Superior temporal gyrus (tissue), 1 donor: Measurements from ENCODE around the gene PIP5K1A.
"Not testable (repeated sequence)": the region's sequence is repeated elsewhere in the genome, so short reads cannot be mapped to it uniquely, and the experiment has no call there.

Experiments
- DNase-seq: peaks from one replicate; pipeline ENCODE4 v3.0.0-alpha.2; 2016; ENCODE audit errors: extremely low spot score

Gene PIP5K1A

DNA sequence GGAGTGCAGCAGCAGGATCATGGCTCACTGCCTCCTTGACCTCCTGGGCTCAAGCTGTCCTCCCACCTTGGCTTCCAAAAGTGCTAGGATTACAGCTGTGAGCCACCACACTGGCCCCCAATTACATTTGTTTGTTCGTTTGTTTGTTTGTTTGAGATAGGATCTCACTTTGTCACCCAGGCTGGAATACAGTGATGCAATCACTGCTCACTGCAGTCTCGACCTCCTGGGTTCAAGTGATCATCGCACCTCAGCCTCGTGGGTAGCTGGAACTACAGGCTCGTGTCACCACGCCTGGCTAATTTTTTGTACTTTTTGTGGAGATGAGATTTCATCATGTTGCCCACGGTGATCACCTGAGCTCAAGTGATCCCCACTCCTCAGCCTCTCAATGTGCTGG, 6.3 kb upstream of the PIP5K1A start:
- DNase-seq = no peak

DNA sequence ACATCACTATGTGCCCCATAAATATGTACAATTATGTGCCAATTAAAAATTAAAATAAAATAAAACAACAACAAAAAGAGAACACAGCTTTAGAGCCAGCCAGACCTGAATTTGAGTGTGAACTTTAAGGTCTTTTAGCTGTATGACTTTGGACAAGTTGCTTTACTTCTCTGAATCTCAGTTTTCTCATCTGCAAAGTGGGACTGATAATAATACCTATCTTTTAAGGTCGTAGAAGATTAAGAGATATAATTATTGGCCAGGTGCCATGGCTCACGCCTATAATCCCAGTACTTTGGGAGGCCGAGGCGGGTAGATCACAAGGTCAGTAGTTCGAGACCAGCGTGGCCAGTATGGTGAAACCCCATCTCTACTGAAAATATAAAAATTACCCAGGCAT, 5.0 kb upstream of the PIP5K1A start:
- DNase-seq = no peak

DNA sequence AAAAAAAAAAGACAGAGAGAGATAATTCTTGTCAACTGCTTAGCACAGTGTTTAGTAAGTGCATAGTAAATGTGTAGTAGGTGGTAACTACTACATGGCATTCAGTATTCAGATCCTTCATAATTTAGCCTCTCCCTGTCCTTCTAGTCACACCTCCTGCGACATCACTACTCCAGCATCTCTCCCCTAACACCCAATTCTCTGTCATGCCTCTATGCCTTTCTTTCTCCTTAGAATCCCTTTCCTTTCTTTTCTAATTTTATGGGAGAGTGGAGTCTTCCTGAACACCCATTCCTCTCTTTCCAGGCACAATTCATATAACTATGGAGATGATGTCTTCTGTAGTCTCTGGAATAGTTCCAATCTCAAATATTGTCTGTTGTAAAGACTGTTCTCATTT, 4.5 kb upstream of the PIP5K1A start:
- DNase-seq = no peak

DNA sequence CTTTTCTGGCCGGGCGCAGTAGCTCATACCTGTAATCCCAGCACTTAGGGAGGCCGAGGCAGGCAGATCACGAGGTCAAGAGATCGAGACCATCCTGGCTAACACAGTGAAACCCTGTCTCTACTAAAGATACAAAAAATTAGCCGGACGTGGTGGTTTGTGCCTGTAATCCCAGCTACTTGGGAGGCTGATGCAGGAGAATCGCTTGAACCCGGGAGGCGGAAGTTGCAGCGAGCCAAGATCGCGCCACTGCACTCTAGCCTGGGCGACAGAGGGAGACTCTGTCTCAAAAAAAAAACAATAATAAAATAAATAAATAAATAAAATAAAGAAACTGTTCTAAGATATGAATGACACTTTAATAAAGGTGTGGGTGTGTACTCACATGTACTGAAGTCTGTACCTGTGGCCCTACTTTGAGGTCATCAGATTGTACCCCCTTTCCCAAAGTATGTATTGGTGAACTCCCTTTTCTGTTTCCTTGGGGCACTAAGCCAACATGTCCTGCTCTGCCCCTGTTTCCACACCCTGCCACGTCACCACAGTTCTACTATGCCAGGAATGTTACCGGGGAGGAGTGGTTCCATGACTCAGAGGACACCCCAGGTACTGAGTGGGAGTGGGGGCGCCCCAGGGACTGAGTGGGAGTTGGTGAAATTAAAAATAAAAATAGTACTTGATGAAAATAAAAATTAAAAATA, 3.3 kb upstream of the PIP5K1A start:
- not testable (repeated sequence) for DNase-seq

DNA sequence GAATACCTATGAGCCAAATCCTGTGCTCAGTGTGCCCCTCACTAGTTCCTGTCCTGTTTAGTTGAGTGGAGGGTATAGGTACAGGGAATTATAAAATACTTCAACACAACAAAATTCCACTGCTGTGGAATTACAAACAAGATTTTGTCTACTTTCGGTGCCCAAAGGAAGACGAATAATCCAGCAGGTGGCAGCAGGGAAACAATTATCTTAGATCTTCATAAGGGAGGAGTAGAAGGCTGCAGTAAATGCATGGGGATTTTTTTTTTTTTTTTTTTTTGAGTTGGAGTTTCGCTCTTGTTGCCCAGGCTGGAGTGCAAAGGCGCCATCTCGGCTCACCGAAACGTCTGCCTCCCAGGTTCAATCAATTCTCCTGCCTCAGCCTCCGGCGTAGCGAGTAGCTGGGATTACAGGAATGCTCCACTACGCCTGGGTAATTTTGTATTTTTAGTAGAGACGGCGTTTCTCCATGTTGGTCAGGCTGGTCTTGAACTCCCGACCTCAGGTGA, 2.0 kb upstream of the PIP5K1A start:
- peak; percentile 93 for DNase-seq

DNA sequence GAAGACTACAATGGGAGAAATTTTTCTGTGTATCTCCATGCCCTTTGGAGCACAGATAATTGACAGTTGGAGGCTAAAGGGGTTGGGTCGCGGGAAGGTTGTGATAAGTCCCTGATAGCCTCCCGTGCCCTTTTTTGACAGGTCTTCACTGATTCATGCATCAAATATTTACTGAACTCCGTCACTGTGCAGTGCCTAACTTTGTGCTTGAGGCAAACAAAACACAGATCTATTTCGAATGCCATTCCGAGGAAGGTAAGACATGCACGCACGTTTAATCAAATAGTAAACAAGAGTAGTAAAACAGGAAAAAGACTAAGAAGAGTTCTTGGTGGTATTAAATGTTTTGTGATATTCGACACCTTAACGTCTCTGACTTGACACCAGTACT, 494 bp upstream of the PIP5K1A start:
- DNase-seq = no peak

DNA sequence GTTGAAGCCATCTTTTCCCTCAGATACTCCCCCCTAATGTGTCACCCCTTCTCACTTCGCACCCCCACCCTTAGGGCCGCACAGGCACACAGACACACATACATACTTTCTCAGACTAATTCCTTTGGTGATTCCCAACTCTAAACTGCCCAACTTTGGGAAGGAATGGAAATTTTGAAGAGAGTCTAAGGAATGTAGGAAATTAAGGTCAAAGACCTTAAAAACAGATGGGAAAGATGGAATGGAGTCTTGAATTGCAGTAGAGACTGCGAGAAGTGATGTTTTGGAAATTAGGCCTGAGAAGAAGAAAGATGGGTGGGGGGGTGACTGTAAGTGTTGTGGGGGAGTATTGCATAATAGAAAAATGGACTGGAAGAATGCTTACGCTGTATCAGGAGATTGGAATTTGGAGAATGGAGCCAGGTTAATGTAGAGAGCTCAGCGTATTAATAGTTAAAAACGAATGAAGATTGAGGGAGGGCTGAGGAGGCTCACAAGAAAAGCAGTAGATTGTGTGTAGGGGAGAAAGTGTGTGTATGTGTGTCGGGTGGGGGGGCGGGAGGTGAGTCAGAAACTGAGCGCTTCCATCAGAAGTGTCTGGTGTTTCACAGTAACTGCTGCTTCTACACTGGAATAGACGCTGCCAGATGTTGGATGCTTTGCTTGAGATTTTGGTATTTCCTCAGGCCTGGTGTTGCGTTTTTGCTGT, 1.7 kb downstream of the PIP5K1A start:
- DNase-seq = no peak

DNA sequence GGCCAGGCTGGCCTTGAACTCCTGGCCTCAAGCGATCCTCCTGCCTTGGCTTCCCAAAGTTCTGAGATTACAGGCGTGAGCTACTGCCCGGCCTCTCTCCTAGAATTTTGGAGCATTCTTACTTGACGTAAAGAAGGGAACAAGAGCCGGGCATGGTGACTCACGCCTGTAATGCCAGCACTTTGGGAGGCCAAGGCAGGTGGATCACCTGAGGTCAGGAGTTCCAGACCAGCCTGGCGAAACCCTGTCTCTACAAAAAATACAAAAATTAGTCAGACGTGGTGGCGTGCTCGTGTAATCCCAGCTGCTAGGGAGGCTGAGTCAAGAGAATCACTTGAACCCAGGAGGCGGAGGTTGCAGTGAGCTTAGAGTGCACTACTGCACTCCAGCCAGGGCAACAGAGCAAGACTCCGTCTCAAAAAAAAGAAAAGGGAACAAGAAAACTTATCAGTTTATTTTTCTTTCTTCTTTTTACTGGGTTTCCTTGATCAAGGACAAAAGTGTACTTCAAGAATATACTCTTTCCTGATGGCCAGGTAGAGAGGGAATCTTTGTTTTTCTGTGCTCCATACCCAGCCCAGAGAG, 7.1 kb downstream of the PIP5K1A start:
- DNase-seq = not testable (repeated sequence)

DNA sequence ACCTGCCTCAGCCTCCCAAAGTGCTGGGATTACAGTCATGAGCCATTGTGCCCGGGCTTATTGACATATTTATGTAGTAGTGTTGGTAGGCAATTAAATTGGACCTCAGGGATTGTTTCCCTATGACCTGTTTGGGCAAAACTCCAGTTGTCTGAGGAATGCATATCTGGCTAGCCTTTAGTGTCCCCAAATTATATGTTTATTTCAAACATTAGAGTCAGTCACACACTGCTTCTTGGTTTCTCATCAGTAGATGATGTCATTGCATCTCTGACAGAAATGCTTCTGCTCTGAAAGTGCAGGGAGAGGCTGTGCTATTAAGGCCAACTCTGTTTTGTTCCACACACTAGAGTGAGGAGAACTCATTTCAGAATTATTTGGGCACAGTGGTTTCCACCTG, 12.5 kb downstream of the PIP5K1A start:
- DNase-seq = no peak

DNA sequence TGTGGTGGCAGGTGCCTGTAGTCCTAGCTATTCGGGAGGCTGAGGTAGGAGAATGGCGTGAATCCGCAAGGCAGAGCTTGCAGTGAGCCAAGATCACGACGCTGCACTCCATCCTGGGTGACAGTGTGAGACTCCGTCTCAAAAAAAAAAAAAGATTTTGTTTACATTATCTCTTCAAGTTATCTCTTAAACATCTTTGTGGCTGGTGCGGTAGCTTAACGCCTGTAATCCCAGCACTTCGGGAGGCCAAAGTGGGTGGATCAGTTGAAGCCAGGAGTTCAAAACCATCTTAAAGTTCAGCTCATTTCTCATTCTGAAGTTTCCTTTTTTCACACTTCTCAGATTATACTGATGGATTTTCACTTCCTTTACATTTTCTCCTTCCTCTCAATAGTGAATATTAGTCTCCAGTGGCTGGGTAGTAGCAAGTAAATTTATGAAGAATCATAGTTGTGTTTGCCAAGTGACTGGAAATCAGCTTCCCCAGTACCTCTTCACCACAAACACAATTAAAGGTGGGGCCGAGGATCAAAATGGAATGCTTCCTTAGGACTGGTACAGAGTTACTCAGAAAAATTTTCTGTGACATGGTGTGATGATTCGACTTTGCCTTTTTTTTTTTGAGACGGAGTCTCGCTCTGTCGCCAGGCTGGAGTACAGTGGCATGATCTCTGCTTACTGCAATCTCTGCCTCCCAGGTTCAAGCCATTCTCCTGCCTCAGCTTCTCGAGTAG, 13.8 kb downstream of the PIP5K1A start:
- no peak for DNase-seq

DNA sequence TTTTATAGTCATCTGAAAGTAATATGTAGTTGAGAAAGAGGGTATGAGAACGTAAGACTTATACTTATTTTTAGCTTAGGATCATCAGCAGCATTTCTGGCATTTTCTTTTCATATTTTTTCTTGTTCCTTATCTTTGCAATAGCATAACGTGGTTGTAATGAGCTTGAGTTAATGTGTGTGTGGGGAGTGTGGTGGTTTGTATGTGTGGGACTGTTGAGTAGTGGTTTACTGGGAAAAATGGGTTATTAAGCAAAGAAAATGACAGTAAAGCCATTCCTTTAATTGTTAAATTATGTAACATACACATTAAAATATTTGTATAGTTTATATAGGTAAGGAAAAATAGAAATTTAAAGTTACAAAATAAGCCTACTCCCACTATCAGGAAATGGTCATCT, 15.2 kb downstream of the PIP5K1A start:
- no peak for DNase-seq

DNA sequence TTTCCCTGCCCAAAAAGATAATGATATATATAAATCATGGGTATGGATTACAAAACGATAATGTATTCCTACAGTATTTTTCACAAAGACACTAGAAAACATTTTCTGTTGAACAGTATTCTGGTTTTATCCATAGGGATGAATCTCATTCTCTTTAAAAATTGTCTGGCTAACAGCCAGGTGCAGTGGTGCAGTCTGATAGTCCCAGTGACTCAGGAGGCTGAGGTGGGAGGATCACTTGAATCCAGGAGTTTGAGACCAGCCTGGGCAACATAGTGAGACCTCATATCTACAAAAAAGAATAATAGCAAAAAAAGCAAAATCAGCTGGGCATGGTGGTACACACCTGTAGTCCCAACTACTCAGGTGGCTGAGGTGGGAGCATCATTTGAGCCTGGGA, 23.3 kb downstream of the PIP5K1A start:
- no peak for DNase-seq

DNA sequence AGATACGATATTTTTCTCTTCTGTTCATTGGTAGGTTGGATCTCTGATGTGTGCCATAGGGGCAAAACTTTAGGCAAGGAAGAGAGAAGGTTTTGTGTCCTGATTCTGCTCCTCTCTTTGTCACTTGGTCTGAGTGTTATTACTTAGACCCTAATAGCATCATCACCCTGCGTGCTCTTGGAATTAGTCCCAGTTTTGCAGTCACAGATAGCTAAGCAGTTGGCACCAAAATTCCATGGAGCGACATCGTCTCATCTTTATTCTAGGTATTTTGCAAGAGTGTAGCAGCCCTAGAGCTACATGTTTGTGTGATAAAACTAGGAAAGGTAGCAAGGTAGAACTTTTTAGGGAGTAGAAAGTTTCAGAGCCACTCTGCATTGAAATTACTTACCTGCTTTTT, 23.8 kb downstream of the PIP5K1A start:
- DNase-seq = no peak

DNA sequence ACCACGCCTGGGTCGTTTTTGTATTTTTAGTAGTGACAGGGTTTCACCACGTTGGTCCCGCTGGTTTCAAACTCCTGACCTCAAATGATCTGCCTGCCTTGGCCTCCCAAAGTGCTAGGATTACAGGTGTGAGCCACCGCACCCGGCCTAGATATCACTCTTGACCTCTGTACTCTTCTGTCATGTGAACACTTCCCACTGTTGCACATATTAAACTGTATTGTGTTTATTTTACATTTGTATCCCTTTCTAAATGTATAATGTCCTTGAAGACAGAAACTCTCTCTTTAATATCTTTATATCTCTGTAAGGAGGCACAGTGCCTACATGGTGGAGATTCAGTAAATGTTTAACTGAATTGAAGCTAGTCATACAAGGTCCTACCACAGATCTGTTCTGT, 36.9 kb downstream of the PIP5K1A start:
- no peak for DNase-seq

DNA sequence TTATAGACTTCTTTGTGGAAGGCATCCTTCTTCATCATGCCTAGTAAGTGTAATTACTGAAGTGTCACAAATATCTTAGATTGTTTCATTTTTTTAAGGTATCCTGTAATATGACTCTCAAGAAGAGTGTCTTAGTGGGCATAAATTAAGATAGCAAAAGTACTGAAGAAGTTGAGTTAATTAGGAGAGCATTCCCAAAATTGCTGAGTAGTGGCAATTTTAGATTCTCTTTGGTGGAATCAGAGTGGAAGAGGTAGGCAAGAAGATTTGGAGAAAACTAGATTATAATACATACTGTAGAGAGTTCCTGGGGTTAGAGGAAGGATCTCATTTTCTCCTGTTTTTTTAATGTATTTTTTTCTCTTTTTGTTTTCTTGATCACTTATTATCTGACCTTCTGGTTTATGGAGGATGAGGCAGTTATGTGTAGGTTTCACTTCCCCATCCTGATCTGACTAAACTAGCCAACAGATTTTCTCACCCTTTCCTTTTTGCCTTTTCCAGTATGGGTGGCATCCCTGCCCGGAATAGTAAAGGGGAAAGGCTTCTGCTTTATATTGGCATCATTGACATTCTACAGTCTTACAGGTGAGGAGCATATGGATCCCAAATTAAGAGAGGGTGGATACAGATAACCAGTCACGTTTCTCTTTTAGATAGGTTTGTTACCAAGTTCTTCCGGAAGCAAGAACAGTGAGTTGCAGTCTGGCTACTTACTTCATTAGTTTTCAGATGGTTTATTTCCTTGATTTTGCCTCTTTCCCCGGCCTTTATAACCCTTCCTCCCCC, 39.5 kb downstream of the PIP5K1A start:
- no peak for DNase-seq

DNA sequence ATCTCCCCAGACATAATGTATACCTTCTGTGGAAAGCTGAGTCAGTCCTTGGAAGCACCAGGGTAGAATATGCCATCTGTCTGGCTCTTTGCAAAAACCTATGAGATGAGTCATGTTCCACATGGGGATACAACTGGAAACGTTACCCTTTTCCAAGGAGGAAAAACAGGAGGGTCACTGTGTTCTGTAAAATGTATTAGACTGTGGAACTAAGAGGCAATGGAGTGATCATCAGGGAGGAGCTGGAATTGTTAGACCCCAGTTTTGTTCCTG, 40.1 kb downstream of the PIP5K1A start:
- peak; percentile 69 for DNase-seq

DNA sequence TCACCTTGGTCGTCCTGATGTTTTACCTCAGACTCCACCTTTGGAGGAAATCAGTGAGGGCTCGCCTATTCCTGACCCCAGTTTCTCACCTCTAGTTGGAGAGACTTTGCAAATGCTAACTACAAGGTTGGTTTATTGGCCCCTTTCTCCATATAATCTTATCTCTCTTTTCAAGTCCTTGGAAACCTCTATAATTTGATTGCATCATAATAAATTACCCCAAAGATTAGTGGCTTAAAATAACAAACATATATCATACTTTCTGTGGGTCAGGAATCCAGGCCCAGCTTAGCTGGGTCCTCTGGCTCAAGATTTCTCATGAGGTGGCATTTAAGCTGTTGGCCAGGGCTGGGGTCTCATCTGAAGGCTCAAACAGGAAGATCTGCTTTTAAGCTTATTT, 44.1 kb downstream of the PIP5K1A start:
- DNase-seq = no peak

DNA sequence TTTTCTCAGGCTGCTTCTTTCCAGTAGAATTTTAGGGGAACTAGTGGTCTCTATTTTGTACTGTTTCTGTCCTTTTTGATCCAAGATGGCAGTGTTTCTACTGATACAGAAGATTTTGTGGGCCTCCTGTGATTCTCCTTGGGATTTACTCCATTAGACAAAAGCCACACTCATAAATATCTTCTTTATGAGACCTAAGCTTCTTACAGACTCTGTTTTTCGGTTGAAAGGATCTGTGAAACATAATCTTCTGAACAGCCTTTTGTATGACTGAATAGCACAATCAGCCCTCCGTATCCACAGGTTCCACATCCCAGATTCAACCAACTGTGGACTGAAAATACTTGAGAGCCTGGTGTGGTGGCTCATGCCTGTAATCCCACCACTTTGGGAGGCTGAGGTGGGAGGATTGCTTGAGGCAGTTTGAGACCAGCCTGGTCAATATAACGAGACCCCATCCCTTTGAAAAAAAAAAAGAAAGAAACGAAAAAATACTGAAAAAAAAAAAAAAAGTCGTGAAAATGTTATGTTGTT, 45.4 kb downstream of the PIP5K1A start:
- DNase-seq = no peak

DNA sequence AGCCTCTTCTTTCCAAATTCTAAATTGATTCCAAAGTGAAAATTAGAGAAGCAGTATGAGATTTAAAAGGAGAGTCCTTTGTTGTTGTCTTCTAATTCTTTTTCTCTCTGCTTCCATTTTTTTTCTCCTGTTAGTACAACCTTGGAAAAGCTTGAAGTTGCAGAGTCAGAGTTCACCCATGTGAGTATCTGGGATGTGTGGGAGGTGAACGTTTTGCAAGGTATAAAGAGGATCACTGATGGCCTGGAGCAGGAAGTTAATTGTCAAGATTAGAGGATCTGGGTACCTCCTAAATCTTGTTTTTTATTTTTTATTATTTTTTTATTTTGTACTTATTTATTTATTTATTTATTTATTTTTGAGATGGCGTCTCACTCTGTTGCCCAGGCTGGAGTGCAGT, 48.4 kb downstream of the PIP5K1A start:
- DNase-seq = no peak

DNA sequence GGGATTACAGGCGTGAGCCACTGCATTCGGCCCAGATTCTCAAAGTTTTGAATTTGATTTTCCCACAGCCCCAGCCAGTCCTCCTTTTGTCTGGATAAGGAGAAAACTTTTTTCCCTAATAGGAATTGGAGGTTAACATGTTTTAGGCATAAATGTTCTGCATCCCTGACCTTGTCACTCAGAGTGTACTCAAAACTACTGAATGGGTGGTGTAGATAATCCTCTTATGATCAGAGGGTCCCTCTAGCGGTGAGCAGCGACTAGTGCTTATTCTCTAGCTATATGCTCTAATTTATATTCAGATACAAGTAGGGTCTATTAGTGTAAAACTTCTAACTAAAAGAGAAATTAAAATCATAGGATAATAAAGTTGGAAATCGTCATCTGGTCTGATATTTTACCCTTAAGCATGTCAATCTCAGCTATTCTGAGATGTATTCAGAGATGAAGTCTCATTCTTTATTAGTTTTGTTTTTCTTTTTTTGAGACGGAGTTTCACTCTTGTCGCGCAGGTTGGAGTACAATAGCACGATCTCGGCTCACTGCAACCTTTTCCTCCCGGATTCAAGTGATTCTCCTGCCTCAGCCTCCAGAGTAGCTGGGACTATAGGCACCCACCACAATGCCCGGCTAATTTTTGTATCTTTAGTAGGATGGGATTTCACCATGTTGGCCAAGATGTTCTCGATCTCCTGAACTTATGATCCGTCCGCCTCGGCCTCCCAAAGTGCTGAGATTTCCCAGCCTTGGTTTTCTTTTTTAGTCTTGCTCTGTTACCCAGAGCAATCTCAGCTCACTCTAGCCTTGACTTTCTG, 53.5 kb downstream of the PIP5K1A start:
- peak; percentile 86 for DNase-seq
